ENCODE measurements around the gene SOWAHA.

DNA sequence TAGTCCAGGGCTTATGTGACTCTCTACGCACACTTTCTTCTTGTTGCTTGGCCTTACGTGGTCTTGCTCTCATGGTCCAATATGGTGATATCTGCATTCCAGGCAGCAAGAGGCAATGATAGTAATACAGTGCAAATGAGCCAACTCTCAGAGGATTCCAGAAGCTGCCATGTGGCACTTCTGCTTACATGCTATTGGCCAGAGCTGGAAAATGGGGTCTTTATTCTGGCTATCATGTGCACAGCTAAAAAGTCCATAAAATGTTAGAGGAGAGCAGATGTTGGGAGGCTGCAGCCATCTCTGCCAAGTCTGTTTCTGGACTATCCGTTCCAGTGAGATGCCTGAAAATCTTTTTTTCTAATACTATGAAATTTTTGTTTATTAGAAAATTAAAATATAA lies 33.1 kb upstream of the SOWAHA start:
- TF ChIP-seq GATA1 (IDR thresholded peaks at IDR 0.05; ENCODE audit: low read depth, low read length) (no peak), POLR2A (IDR thresholded peaks at IDR 0.05; ENCODE audit: low read length) (no peak)
